Measurements from ENCODE around the gene FRMPD4. TPM values are rescaled to one million over a fixed set of nuclear protein-coding genes. Genes with fewer than 3 reads are reported as not detected.

The FRMPD4 gene
- polyA plus RNA-seq, 2 of the 4 experiments (the other 2 are of a cell fraction): 0.08 to 0.28 TPM

DNA sequence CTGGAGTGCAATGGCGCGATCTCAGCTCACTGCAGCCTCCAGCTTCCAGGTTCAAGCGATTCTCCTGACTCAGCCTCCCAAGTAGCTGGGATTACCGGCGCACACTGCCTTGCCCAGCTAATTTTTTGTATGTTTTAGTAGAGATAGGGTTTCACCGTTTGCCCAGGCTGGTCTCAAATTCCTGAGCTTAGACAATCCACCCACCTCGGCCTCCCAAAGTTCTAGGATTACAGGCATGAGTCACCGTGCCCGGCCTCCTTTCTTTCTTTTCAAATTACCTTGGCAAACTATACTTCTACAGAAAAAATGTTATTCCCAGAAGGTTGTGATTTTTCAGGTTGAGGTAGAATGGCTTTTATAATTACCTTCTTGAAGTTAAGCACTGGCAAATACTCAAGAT lies 331.0 kb downstream of the FRMPD4 start:
- ChIA-PET POLR2A (no interaction called here), CTCF (no interaction called here)
- no peak for ATAC-seq
- no peak for TF ChIP-seq CEBPB (IDR thresholded peaks at IDR 0.05)
- TF ChIP-seq ZC3H11A (IDR thresholded peaks at IDR 0.05): no peak
- TF ChIP-seq, protein P1, sequence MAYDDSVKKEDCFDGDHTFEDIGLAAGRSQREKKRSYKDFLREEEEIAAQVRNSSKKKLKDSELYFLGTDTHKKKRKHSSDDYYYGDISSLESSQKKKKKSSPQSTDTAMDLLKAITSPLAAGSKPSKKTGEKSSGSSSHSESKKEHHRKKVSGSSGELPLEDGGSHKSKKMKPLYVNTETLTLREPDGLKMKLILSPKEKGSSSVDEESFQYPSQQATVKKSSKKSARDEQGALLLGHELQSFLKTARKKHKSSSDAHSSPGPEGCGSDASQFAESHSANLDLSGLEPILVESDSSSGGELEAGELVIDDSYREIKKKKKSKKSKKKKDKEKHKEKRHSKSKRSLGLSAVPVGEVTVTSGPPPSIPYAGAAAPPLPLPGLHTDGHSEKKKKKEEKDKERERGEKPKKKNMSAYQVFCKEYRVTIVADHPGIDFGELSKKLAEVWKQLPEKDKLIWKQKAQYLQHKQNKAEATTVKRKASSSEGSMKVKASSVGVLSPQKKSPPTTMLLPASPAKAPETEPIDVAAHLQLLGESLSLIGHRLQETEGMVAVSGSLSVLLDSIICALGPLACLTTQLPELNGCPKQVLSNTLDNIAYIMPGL (CRISPR knock-in tag; IDR thresholded peaks at IDR 0.05; ENCODE audit: borderline replicate concordance): no peak
- TF ChIP-seq RARB (CRISPR knock-in tag; IDR thresholded peaks at IDR 0.05): no peak
- no peak for TF ChIP-seq ZFP36 (IDR thresholded peaks at IDR 0.05; ENCODE audit: borderline replicate concordance, partially characterized antibody)
- TF ChIP-seq MAFK (IDR thresholded peaks at IDR 0.05; ENCODE audit: partially characterized antibody): no peak
- no peak for TF ChIP-seq CHD2 (IDR thresholded peaks at IDR 0.05; ENCODE audit: low read length, partially characterized antibody)
- TF ChIP-seq, protein P2, sequence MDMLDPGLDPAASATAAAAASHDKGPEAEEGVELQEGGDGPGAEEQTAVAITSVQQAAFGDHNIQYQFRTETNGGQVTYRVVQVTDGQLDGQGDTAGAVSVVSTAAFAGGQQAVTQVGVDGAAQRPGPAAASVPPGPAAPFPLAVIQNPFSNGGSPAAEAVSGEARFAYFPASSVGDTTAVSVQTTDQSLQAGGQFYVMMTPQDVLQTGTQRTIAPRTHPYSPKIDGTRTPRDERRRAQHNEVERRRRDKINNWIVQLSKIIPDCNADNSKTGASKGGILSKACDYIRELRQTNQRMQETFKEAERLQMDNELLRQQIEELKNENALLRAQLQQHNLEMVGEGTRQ (IDR thresholded peaks at IDR 0.05): no peak
- TF ChIP-seq, protein P3, sequence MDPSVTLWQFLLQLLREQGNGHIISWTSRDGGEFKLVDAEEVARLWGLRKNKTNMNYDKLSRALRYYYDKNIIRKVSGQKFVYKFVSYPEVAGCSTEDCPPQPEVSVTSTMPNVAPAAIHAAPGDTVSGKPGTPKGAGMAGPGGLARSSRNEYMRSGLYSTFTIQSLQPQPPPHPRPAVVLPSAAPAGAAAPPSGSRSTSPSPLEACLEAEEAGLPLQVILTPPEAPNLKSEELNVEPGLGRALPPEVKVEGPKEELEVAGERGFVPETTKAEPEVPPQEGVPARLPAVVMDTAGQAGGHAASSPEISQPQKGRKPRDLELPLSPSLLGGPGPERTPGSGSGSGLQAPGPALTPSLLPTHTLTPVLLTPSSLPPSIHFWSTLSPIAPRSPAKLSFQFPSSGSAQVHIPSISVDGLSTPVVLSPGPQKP (IDR thresholded peaks at IDR 0.05; ENCODE audit: low read depth, low read length): no peak
- H3K4me1 ChIP-seq: no peaks in the 10 kb centered on the region
- no peak overlapping the region for H3K4me2 ChIP-seq
- no peak for DNase-seq (ENCODE audit: low read depth in 1 of 2, low spot score in 1 of 2)
- no peak overlapping the region for H3K27ac ChIP-seq
- no peak overlapping the region for H3K4me3 ChIP-seq
- WGBS (ENCODE audit: missing lambda C conversion rate): 23% methylated on average over 9 of the region's 9 CpGs
- FAIRE-seq: no peak
- no peaks in the 10 kb centered on the region; the same call in 2 of the 3 replicates for H3K9me3 ChIP-seq

- ChIA-PET CTCF (no interaction called here), POLR2A (no interaction called here)
- TF ChIP-seq CHD2 (IDR thresholded peaks at IDR 0.05; ENCODE audit: low read length, partially characterized antibody) (no peak), EHMT2 (IDR thresholded peaks at IDR 0.05; ENCODE audit: low read depth) (no peak), MAX (IDR thresholded peaks at IDR 0.05) (no peak), KDM5A (IDR thresholded peaks at IDR 0.05) (no peak), FOXS1 (CRISPR knock-in tag; IDR thresholded peaks at IDR 0.05) (no peak), NPAS2 (CRISPR knock-in tag; IDR thresholded peaks at IDR 0.05; ENCODE audit: borderline replicate concordance) (no peak), ZNF302 (CRISPR knock-in tag; IDR thresholded peaks at IDR 0.05) (no peak)
- TF ChIP-seq, protein P4, sequence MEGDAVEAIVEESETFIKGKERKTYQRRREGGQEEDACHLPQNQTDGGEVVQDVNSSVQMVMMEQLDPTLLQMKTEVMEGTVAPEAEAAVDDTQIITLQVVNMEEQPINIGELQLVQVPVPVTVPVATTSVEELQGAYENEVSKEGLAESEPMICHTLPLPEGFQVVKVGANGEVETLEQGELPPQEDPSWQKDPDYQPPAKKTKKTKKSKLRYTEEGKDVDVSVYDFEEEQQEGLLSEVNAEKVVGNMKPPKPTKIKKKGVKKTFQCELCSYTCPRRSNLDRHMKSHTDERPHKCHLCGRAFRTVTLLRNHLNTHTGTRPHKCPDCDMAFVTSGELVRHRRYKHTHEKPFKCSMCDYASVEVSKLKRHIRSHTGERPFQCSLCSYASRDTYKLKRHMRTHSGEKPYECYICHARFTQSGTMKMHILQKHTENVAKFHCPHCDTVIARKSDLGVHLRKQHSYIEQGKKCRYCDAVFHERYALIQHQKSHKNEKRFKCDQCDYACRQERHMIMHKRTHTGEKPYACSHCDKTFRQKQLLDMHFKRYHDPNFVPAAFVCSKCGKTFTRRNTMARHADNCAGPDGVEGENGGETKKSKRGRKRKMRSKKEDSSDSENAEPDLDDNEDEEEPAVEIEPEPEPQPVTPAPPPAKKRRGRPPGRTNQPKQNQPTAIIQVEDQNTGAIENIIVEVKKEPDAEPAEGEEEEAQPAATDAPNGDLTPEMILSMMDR (IDR thresholded peaks at IDR 0.05): no peak
- TF ChIP-seq, protein P5, sequence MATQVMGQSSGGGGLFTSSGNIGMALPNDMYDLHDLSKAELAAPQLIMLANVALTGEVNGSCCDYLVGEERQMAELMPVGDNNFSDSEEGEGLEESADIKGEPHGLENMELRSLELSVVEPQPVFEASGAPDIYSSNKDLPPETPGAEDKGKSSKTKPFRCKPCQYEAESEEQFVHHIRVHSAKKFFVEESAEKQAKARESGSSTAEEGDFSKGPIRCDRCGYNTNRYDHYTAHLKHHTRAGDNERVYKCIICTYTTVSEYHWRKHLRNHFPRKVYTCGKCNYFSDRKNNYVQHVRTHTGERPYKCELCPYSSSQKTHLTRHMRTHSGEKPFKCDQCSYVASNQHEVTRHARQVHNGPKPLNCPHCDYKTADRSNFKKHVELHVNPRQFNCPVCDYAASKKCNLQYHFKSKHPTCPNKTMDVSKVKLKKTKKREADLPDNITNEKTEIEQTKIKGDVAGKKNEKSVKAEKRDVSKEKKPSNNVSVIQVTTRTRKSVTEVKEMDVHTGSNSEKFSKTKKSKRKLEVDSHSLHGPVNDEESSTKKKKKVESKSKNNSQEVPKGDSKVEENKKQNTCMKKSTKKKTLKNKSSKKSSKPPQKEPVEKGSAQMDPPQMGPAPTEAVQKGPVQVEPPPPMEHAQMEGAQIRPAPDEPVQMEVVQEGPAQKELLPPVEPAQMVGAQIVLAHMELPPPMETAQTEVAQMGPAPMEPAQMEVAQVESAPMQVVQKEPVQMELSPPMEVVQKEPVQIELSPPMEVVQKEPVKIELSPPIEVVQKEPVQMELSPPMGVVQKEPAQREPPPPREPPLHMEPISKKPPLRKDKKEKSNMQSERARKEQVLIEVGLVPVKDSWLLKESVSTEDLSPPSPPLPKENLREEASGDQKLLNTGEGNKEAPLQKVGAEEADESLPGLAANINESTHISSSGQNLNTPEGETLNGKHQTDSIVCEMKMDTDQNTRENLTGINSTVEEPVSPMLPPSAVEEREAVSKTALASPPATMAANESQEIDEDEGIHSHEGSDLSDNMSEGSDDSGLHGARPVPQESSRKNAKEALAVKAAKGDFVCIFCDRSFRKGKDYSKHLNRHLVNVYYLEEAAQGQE (IDR thresholded peaks at IDR 0.05): no peak
- Histone ChIP-seq H3K4me1 (no peaks in the 10 kb centered on the region), H3K9me3 (no peaks in the 10 kb centered on the region; the same call in 2 of the 3 replicates), H3K4me2 (no peak overlapping the region), H3K27ac (no peak overlapping the region), H3K4me3 (no peak overlapping the region)
- DNase-seq (ENCODE audit: low read depth in 1 of 2, low spot score in 1 of 2) (no peak), ATAC-seq (no peak), FAIRE-seq (no peak)
- WGBS (ENCODE audit: missing lambda C conversion rate): 0% methylated on average over 2 of the region's 2 CpGs
Measured at GRCh38 chrX:12471061-12471460, 332.8 kb downstream of the FRMPD4 start.

Measured in A549 (cell line).